H9 (cell line): Measurements from ENCODE around the gene RFX4. TPM values are rescaled to one million over a fixed set of nuclear protein-coding genes. Genes with fewer than 3 reads are reported as not detected.

ENCODE experiments used
- DNase-seq: peaks from one replicate; pipeline ENCODE4 v3.0.0-alpha.2; 2017
- H2AFZ ChIP-seq: one replicate; pipeline ENCODE4 v1.6.1; 2013; ENCODE audit warnings: mild to moderate bottlenecking, low read length, control low read depth, moderate library complexity
- H2AK5ac ChIP-seq: 2 replicates; pipeline ENCODE4 v1.6.1; 2013; ENCODE audit warnings: low read length, control low read depth, mixed read lengths; ENCODE audit not compliant: insufficient read length
- H2BK120ac ChIP-seq: one replicate; pipeline ENCODE4 v1.6.1; 2013; ENCODE audit warnings: low read depth, mild to moderate bottlenecking, low read length, control low read depth, inconsistent platforms; ENCODE audit not compliant: poor library complexity, severe bottlenecking
- H2BK12ac ChIP-seq: 2 replicates; pipeline ENCODE4 v1.6.1; 2013; ENCODE audit warnings: low read length, control low read depth, mixed read lengths, low read depth; ENCODE audit not compliant: insufficient read length
- H2BK15ac ChIP-seq: 2 replicates; pipeline ENCODE4 v1.6.1; 2013; ENCODE audit warnings: low read depth, low read length, control low read depth
- H2BK20ac ChIP-seq: one replicate; pipeline ENCODE4 v1.6.1; 2013; ENCODE audit warnings: low read depth, mild to moderate bottlenecking, low read length, control low read depth, inconsistent platforms; ENCODE audit not compliant: poor library complexity, severe bottlenecking
- H2BK5ac ChIP-seq: 2 replicates; pipeline ENCODE4 v1.6.1; 2013; ENCODE audit warnings: low read length, control low read depth, mixed read lengths; ENCODE audit not compliant: insufficient read length
- H3K14ac ChIP-seq: 2 replicates; pipeline ENCODE4 v1.6.1; 2013; ENCODE audit warnings: low read length, control low read depth; ENCODE audit not compliant: insufficient read depth
- H3K18ac ChIP-seq: 2 replicates; pipeline ENCODE4 v1.6.1; 2013; ENCODE audit warnings: low read depth, mild to moderate bottlenecking, mixed read lengths, low read length, control low read depth; ENCODE audit not compliant: insufficient read length
- H3K23ac ChIP-seq: 2 replicates; pipeline ENCODE4 v1.6.1; 2013; ENCODE audit warnings: low read length, control low read depth, mixed read lengths, low read depth; ENCODE audit not compliant: insufficient read length
- H3K23me2 ChIP-seq: 2 replicates; pipeline ENCODE4 v1.6.1; 2013; ENCODE audit warnings: low read depth, mild to moderate bottlenecking, mixed read lengths, low read length, control low read depth; ENCODE audit not compliant: insufficient read length, poor library complexity, severe bottlenecking
- H3K27ac ChIP-seq: 2 replicates; pipeline ENCODE4 v1.5.1; 2013; ENCODE audit warnings: low read length, control low read depth, mixed read lengths, low read depth; ENCODE audit not compliant: insufficient read length
- H3K27me3 ChIP-seq: 2 replicates; pipeline ENCODE4 v1.6.1; 2013; ENCODE audit warnings: low read length, control low read depth, inconsistent platforms; ENCODE audit not compliant: insufficient read depth
- H3K4ac ChIP-seq: 2 replicates; pipeline ENCODE4 v1.6.1; 2013; ENCODE audit warnings: low read depth, mild to moderate bottlenecking, control low read depth, inconsistent platforms, low read length, moderate library complexity
- H3K4me1 ChIP-seq: 2 replicates; pipeline ENCODE4 v1.6.1; 2013; ENCODE audit warnings: low read length, control low read depth, inconsistent platforms; ENCODE audit not compliant: insufficient read depth
- H3K4me2 ChIP-seq: 2 replicates; pipeline ENCODE4 v1.6.1; 2013; ENCODE audit warnings: low read length, control low read depth, mixed read lengths; ENCODE audit not compliant: insufficient read length, insufficient read depth
- H3K56ac ChIP-seq: 2 replicates; pipeline ENCODE4 v1.6.1; 2013; ENCODE audit warnings: low read depth, mild to moderate bottlenecking, mixed read lengths, low read length, control low read depth; ENCODE audit not compliant: insufficient read length
- H3K79me1 ChIP-seq: 2 replicates; pipeline ENCODE4 v1.6.1; 2013; ENCODE audit warnings: low read depth, mild to moderate bottlenecking, moderate library complexity, low read length, control low read depth, inconsistent platforms; ENCODE audit not compliant: insufficient read depth, poor library complexity, severe bottlenecking
- H3K79me2 ChIP-seq: 2 replicates; pipeline ENCODE4 v1.6.1; 2013; ENCODE audit warnings: low read length, control low read depth, inconsistent platforms; ENCODE audit not compliant: insufficient read depth
- H3K9ac ChIP-seq: 2 replicates; pipeline ENCODE4 v1.6.1; 2013; ENCODE audit warnings: low read length, control low read depth, mixed read lengths; ENCODE audit not compliant: insufficient read length; ENCODE audit errors: extremely low read depth
- H3K9me3 ChIP-seq: one replicate; pipeline ENCODE4 v1.6.1; 2013; ENCODE audit warnings: low read depth, low read length, inconsistent platforms; ENCODE audit not compliant: control insufficient read depth
- H3T11ph ChIP-seq: one replicate; pipeline ENCODE4 v1.6.1; 2013; ENCODE audit warnings: mild to moderate bottlenecking, low read length, control low read depth, inconsistent platforms
- H4K20me1 ChIP-seq: one replicate; pipeline ENCODE4 v1.6.1; 2013; ENCODE audit not compliant: control insufficient read depth, insufficient read length, insufficient read depth
- H4K5ac ChIP-seq: 2 replicates; pipeline ENCODE4 v1.6.1; 2013; ENCODE audit warnings: low read depth, mild to moderate bottlenecking, mixed read lengths, low read length, control low read depth; ENCODE audit not compliant: insufficient read length
- H4K8ac ChIP-seq: replicated peaks from 2 replicates; pipeline ENCODE4 v1.6.1; 2013; ENCODE audit warnings: low read length, control low read depth, mixed read lengths, low read depth; ENCODE audit not compliant: insufficient read length
- H4K91ac ChIP-seq: 2 replicates; pipeline ENCODE4 v1.6.1; 2013; ENCODE audit warnings: low read depth, mild to moderate bottlenecking, moderate library complexity, mixed read lengths, low read length, control low read depth; ENCODE audit not compliant: insufficient read length
- H3K27ac Mint-ChIP-seq, 3 experiments: 2 replicates in 2 of 3; 3 replicates in 1 of 3; pipeline ENCODE4 v1.8.0; 2020 to 2021; ENCODE audit warnings: mixed read lengths in 3 of 3, mild to moderate bottlenecking in 1 of 3, moderate library complexity in 1 of 3
- H3K27me3 Mint-ChIP-seq: 2 replicates; pipeline ENCODE4 v1.8.0; 2021; ENCODE audit warnings: low read depth, mild to moderate bottlenecking, moderate library complexity, mixed read lengths
- H3K36me3 Mint-ChIP-seq, 3 experiments: 2 replicates in 2 of 3; 3 replicates in 1 of 3; pipeline ENCODE4 v1.8.0; 2020 to 2021; ENCODE audit warnings: low read depth in 3 of 3, mixed read lengths in 3 of 3; ENCODE audit not compliant: insufficient read depth in 1 of 3
- H3K4me1 Mint-ChIP-seq, 2 experiments: 2 replicates each; pipeline ENCODE4 v1.8.0; 2020; ENCODE audit warnings: mixed read lengths in 2 of 2
- H3K4me3 Mint-ChIP-seq, 2 experiments: 2 replicates in 1 of 2; 3 replicates in 1 of 2; pipeline ENCODE4 v1.8.0; 2020 to 2021; ENCODE audit warnings: mild to moderate bottlenecking in 2 of 2, mixed read lengths in 2 of 2, moderate library complexity in 1 of 2
- H3K9me3 Mint-ChIP-seq, 2 experiments: 2 replicates in 1 of 2; 3 replicates in 1 of 2; pipeline ENCODE4 v1.8.0; 2020; ENCODE audit warnings: mild to moderate bottlenecking in 2 of 2, mixed read lengths in 2 of 2, moderate library complexity in 1 of 2
- WGBS: extraction: QIAGEN DNeasy Blood & Tissue Kit; methylation state at CpG from one replicate; pipeline ENCODE4 v1.1.7; 2013; ENCODE audit warnings: missing lambda C conversion rate, low lambda C conversion rate, mixed read lengths; ENCODE audit not compliant: insufficient read length; ENCODE audit errors: extremely low coverage; 5-methylcytosine and 5-hydroxymethylcytosine counted together
- total RNA-seq: library from RNA; stranded (reverse); gene quantifications from 2 replicates; pipeline ENCODE4 v1.2.1, GENCODE V29; 2021
- TF ChIP-seq, protein P1 (sequence below): fragments of 200-600 bp; sonication (generic); conservative IDR thresholded peaks from 3 replicates; pipeline ENCODE4 v1.8.0; 2021; ENCODE audit warnings: antibody characterized with exemption, mild to moderate bottlenecking

The RFX4 gene
- total RNA-seq, 1 experiment from 2014 or later, result 0.57 TPM

GRCh38 chr12:106696681-106697417 is 114.0 kb downstream of the RFX4 start:
- Histone ChIP-seq H3T11ph (no peak overlapping the region), H3K79me2 (no peaks in the 10 kb centered on the region)
- no peak overlapping the region for H3K27ac Mint-ChIP-seq

More at GRCh38 chr12:106696681-106697417, 114.0 kb downstream of the RFX4 start:
- no peak overlapping the region for H2BK120ac ChIP-seq
- no peak overlapping the region for H3K4ac ChIP-seq
- no peak overlapping the region for H3K56ac ChIP-seq
- WGBS, result no CpG with 5 or more reads among the region's 4 CpGs
- peaks cover 19 to 22% of the 10 kb centered on the region in 2 experiments for H3K9me3 Mint-ChIP-seq
- H4K5ac ChIP-seq, result no peak overlapping the region
- no peak overlapping the region for H2BK12ac ChIP-seq
- H3K27me3 Mint-ChIP-seq, result no peaks in the 10 kb centered on the region; the same call in 1 of the 2 replicates
- no peak overlapping the region for H3K14ac ChIP-seq
- no peak overlapping the region for H4K91ac ChIP-seq
- no peaks in the 10 kb centered on the region for H3K27me3 ChIP-seq
- H2BK15ac ChIP-seq, result no peak overlapping the region
- no peak for DNase-seq
- no peak overlapping the region for H2AFZ ChIP-seq
- no peaks in the 10 kb centered on the region for H3K9me3 ChIP-seq
- no peaks in the 10 kb centered on the region for H4K20me1 ChIP-seq
- H3K23ac ChIP-seq, result no peak overlapping the region
- no peak overlapping the region for H3K4me2 ChIP-seq
- H3K9ac ChIP-seq, result no peak overlapping the region
- TF ChIP-seq, protein P1, sequence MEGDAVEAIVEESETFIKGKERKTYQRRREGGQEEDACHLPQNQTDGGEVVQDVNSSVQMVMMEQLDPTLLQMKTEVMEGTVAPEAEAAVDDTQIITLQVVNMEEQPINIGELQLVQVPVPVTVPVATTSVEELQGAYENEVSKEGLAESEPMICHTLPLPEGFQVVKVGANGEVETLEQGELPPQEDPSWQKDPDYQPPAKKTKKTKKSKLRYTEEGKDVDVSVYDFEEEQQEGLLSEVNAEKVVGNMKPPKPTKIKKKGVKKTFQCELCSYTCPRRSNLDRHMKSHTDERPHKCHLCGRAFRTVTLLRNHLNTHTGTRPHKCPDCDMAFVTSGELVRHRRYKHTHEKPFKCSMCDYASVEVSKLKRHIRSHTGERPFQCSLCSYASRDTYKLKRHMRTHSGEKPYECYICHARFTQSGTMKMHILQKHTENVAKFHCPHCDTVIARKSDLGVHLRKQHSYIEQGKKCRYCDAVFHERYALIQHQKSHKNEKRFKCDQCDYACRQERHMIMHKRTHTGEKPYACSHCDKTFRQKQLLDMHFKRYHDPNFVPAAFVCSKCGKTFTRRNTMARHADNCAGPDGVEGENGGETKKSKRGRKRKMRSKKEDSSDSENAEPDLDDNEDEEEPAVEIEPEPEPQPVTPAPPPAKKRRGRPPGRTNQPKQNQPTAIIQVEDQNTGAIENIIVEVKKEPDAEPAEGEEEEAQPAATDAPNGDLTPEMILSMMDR, result no peak
- no peaks in the 10 kb centered on the region for H3K4me1 ChIP-seq
- H4K8ac ChIP-seq, result no peak overlapping the region
- peaks cover 8 to 25% (median 12%) of the 10 kb centered on the region in 3 experiments for H3K36me3 Mint-ChIP-seq
- no peaks in the 10 kb centered on the region for H3K4me1 Mint-ChIP-seq
- H3K27ac ChIP-seq, result no peak overlapping the region
- H3K18ac ChIP-seq, result no peak overlapping the region
- no peaks in the 10 kb centered on the region for H3K79me1 ChIP-seq
- H2BK20ac ChIP-seq, result no peak overlapping the region
- H3K23me2 ChIP-seq, result no peaks in the 10 kb centered on the region
- no peak overlapping the region for H3K4me3 Mint-ChIP-seq
- no peak overlapping the region for H2BK5ac ChIP-seq
- H2AK5ac ChIP-seq, result no peak overlapping the region
